ENCODE data around the gene COG8. TPM values are rescaled to one million over a fixed set of nuclear protein-coding genes. Genes with fewer than 3 reads are reported as not detected.
"Not testable (repeated sequence)": the region's sequence is repeated elsewhere in the genome, so short reads cannot be mapped to it uniquely, and the experiment has no call there.

Gene COG8
- total RNA-seq, 3 donors from 2014 or later (not counting 1 experiment from before 2014, with no cell fraction given), result 26.3 to 34.6 (median 29.0) TPM

GRCh38 chr16:69363281-69363717 lies 23.9 kb upstream of the COG8 start:
- Histone ChIP-seq H3K4me1 (ENCODE audit: control insufficient read depth, insufficient read depth, low read length) (no peaks in the 10 kb centered on the region), H3K4me3 (ENCODE audit: low read length) (no peak overlapping the region), H3K9me3 (ENCODE audit: control insufficient read depth, insufficient read depth, low read length) (no peaks in the 10 kb centered on the region), H3K36me3 (ENCODE audit: control insufficient read depth, insufficient read depth, low read length) (peaks cover 38% of the 10 kb centered on the region), H3K27me3 (ENCODE audit: control insufficient read depth, insufficient read depth, low read length) (no peaks in the 10 kb centered on the region), H3K27ac (ENCODE audit: low read length) (no peak overlapping the region)
- peaks cover 16 to 17% of the 10 kb centered on the region in 2 donors for H3K4me1 Mint-ChIP-seq
- intact Hi-C loops (cut with micrococcal nuclease), result no loop called here
- no peak for ATAC-seq
- H3K27ac Mint-ChIP-seq, result no peak overlapping the region
- TF ChIP-seq CTCF (IDR thresholded peaks at IDR 0.05), result no peak
- 99% methylated on average over 5 of the region's 5 CpGs for WGBS (ENCODE audit: insufficient coverage)
- H3K27me3 Mint-ChIP-seq (ENCODE audit: low read depth in 2 of 2), result no peaks in the 10 kb centered on the region
- no peak overlapping the region for H3K4me3 Mint-ChIP-seq
- DNase-seq, result no peak
- H3K9me3 Mint-ChIP-seq, result no peaks in the 10 kb centered on the region
- peaks cover 7% of the 10 kb centered on the region for H3K36me3 Mint-ChIP-seq

- H3K9me3 Mint-ChIP-seq; ATAC-seq; H3K27ac ChIP-seq (ENCODE audit: low read length); H3K4me1 ChIP-seq (ENCODE audit: control insufficient read depth, insufficient read depth, low read length); intact Hi-C loops (cut with micrococcal nuclease); H3K27me3 Mint-ChIP-seq (ENCODE audit: low read depth in 2 of 2); H3K4me3 ChIP-seq (ENCODE audit: low read length); H3K4me3 Mint-ChIP-seq; H3K27me3 ChIP-seq (ENCODE audit: control insufficient read depth, insufficient read depth, low read length); H3K27ac Mint-ChIP-seq; H3K9me3 ChIP-seq (ENCODE audit: control insufficient read depth, insufficient read depth, low read length); DNase-seq: not testable (repeated sequence)
- H3K36me3 ChIP-seq (ENCODE audit: control insufficient read depth, insufficient read depth, low read length), result peaks cover 31% of the 10 kb centered on the region
- Mint-ChIP-seq H3K4me1 (peaks cover 13 to 17% of the 10 kb centered on the region in 2 donors), H3K36me3 (peaks cover 11% of the 10 kb centered on the region)
- 94% methylated on average over 9 of the region's 9 CpGs for WGBS (ENCODE audit: insufficient coverage)
Measured at GRCh38 chr16:69360070-69360469, 20.7 kb upstream of the COG8 start.

- ATAC-seq (no peak), DNase-seq (no peak)
- H3K36me3 ChIP-seq (ENCODE audit: control insufficient read depth, insufficient read depth, low read length), result peaks cover 23% of the 10 kb centered on the region
- Mint-ChIP-seq H3K4me1 (peaks cover 0 to 4% of the 10 kb centered on the region in 2 donors), H3K27ac (no peak within 1 kb of the TSS), H3K4me3 (no peak within 1 kb of the TSS), H3K36me3 (peaks cover 7% of the 10 kb centered on the region), H3K27me3 (ENCODE audit: low read depth in 2 of 2) (no peaks in the 10 kb centered on the region), H3K9me3 (no peaks in the 10 kb centered on the region)
- H3K9me3 ChIP-seq (ENCODE audit: control insufficient read depth, insufficient read depth, low read length), result no peaks in the 10 kb centered on the region
- 97% methylated on average over 12 of the region's 12 CpGs for WGBS (ENCODE audit: insufficient coverage)
- no peak for TF ChIP-seq CTCF (IDR thresholded peaks at IDR 0.05)
- H3K27ac ChIP-seq (ENCODE audit: low read length), result no peak within 1 kb of the TSS
- H3K4me3 ChIP-seq (ENCODE audit: low read length), result no peak within 1 kb of the TSS
- peaks cover 4% of the 10 kb centered on the region for H3K4me1 ChIP-seq (ENCODE audit: control insufficient read depth, insufficient read depth, low read length)
- H3K27me3 ChIP-seq (ENCODE audit: control insufficient read depth, insufficient read depth, low read length), result no peaks in the 10 kb centered on the region
- intact Hi-C loops (cut with micrococcal nuclease), result no loop called here
Measured at GRCh38 chr16:69351309-69352027, 12.1 kb upstream of the COG8 start, which contains the start of gene TMED6. Gene TMED6, minus strand, starts transcription at chr16:69351786. Its CDS starts 33 bp downstream, at chr16:69351753.

GRCh38 chr16:69350536-69351133 lies 11.3 kb upstream of the COG8 start:
- Mint-ChIP-seq H3K27ac (no peak overlapping the region), H3K27me3 (ENCODE audit: low read depth in 2 of 2) (no peaks in the 10 kb centered on the region), H3K36me3 (peaks cover 5% of the 10 kb centered on the region), H3K9me3 (no peaks in the 10 kb centered on the region), H3K4me1 (peaks cover 6 to 13% of the 10 kb centered on the region in 2 donors), H3K4me3 (no peak overlapping the region)
- no peaks in the 10 kb centered on the region for H3K27me3 ChIP-seq (ENCODE audit: control insufficient read depth, insufficient read depth, low read length)
- ATAC-seq, result no peak
- WGBS (ENCODE audit: insufficient coverage), result 98% methylated on average over 5 of the region's 6 CpGs
- TF ChIP-seq CTCF (IDR thresholded peaks at IDR 0.05), result no peak
- intact Hi-C loops (cut with micrococcal nuclease), result no loop called here
- H3K27ac ChIP-seq (ENCODE audit: low read length), result no peak overlapping the region
- no peak for DNase-seq
- H3K4me1 ChIP-seq (ENCODE audit: control insufficient read depth, insufficient read depth, low read length), result peaks cover 9% of the 10 kb centered on the region
- H3K9me3 ChIP-seq (ENCODE audit: control insufficient read depth, insufficient read depth, low read length), result no peaks in the 10 kb centered on the region
- H3K4me3 ChIP-seq (ENCODE audit: low read length), result no peak overlapping the region
- H3K36me3 ChIP-seq (ENCODE audit: control insufficient read depth, insufficient read depth, low read length), result peaks cover 17% of the 10 kb centered on the region
